IPS DF 4.7 (cell line): Measurements from ENCODE around the gene AMIGO2.

Source experiments
- DNase-seq: peaks from one replicate; pipeline ENCODE4 v3.0.0-alpha.2; 2013; ENCODE audit warnings: low spot score; ENCODE audit errors: extremely low read depth

The AMIGO2 gene

DNA sequence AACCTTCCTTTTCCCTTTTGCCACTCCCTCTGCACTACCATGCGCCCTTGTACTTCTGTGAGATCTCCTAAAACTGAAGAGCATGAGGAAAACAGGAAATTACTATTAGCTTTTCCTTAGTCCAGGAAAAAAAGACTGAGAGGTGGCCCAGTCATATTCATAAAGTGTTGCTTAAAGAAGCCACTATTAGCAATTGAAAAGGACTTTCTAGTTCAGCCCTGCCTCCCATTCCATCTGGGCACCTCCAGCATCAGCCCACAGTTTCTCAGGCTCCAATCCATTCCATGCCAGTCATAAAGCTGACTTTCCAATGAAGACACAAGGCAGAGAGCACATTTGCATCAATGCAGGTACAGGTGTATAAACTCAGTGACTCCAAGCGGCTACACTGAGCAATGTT, 19.9 kb upstream of the AMIGO2 start:
- no peak for DNase-seq

DNA sequence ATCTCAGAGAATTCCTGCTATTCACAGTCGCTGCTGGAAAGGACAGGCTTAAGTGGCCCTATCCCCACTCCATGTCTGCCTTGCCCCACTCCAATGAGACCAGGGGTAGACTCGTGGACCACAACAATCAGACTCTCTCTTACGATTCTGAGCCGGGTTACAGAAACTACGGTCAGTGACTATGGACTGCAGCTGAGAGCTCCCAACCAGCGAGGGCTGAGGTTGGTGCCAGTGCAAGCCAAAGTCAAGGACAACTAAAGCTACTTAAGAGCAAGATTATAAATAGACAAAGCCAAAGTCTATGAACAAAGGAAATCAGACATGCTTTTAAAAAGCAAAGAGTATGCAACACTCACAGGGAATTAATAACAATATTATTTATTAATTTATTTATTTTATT, 18.3 kb upstream of the AMIGO2 start:
- DNase-seq: no peak

GRCh38 chr12:47097276-47097896, 17.6 kb upstream of the AMIGO2 start:
- DNase-seq: no peak

- no peak for DNase-seq
These were observed 15.9 kb upstream of the AMIGO2 start for GRCh38 chr12:47095446-47096236.

- DNase-seq: no peak
These were observed 15.0 kb upstream of the AMIGO2 start for GRCh38 chr12:47094804-47095203.

DNA sequence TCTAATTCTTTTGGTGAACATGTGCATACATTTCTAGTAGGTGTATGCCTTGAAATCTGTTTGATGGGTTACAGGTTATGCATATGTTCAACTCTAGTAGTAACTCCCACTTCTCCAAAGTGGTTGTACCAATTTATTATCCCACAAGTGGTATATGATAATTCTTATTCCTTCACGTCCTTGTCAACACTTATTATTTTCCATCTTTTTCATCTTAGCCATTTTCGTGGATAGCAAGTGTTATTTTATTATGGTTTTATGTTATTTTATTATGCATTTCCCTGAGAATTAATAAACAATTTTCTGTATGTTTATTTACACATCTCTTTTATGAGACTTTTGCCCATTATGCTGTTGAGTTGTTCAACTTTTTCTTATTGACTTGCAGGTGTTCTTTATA, 11.2 kb upstream of the AMIGO2 start:
- no peak for DNase-seq

- no peak for DNase-seq
These were observed 8.5 kb upstream of the AMIGO2 start for GRCh38 chr12:47088021-47088944.

GRCh38 chr12:47087088-47087688, 7.4 kb upstream of the AMIGO2 start:
- no peak for DNase-seq

DNA sequence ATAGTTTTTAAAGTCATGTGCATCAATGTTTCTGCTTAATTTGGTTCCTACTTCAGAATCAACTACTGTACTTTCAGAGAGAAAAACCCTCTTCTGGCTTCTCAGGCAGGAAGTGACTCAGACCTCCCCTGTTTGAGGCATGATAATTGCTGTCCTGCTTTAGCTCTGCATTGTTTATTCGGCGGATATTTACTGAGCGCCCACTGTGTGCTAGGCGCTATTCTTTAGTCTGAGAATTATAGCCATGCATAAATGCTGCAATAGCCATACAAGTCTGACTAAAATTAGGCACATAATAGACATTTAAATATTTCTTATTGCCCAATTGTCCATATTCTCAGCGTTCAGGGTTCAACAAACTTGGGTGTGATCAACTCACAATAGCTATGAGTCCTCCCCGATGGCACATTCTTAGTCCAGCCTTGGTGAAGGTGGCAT, 6.1 kb upstream of the AMIGO2 start:
- no peak for DNase-seq

DNA sequence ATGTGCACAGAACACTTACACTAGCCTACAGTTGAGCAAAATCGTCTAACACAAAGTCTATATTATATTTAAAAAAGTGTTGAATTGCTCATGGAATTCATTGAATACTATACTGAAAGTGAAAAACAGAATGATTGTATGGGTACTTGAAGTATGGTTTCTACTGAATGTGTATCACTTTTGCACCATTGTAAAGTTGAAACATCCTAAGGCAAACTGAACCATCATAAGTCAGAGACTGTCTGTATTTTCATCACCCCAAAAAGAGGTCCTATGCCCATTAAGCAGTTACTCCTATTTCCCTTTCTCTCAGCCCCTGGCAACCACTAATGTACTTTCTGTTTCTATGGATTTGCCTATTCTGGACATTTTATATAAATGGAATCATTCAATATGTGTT, 4.4 kb upstream of the AMIGO2 start:
- DNase-seq: no peak

DNA sequence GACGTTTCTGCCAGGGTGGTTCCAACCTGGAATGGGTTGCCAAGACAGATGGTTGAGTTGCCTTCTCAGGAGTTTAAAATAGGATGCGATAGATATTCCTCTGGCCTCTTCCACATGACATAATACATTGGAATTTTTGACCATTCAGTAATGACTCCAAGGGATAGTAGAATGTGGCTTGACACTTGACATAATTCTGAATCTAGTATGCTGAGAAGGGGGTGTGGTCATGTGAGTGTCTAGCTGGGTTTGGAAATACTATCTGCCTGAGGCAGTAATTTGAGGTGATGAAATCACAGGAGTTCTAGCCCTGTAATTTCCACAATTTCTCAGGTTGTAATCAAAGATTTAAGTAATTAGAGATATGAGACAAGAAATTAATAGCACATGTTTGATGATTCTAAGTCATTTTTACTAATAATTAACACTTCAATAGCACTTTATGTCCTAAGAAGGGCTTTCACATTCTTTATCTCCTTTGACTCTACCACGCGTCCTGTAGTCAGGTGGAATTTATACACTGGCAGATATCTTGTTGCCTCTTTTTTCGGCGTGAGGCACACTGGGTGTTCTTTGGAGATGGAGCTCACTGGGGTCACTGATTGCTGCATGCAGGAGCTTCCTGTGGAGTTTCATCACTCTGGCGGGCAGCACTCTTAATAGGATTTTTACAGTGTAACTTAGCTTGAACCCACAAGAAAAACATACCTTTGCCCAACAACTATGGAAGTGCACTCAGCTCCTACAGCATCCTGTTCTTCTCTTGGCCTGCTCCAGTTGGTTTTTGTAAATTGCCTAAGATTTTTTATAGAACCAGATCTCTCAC, 3.2 kb upstream of the AMIGO2 start:
- DNase-seq: no peak

GRCh38 chr12:47082283-47082682, 2.5 kb upstream of the AMIGO2 start:
- no peak for DNase-seq

GRCh38 chr12:47080725-47081502, 1.2 kb upstream of the AMIGO2 start:
- DNase-seq: no peak

DNA sequence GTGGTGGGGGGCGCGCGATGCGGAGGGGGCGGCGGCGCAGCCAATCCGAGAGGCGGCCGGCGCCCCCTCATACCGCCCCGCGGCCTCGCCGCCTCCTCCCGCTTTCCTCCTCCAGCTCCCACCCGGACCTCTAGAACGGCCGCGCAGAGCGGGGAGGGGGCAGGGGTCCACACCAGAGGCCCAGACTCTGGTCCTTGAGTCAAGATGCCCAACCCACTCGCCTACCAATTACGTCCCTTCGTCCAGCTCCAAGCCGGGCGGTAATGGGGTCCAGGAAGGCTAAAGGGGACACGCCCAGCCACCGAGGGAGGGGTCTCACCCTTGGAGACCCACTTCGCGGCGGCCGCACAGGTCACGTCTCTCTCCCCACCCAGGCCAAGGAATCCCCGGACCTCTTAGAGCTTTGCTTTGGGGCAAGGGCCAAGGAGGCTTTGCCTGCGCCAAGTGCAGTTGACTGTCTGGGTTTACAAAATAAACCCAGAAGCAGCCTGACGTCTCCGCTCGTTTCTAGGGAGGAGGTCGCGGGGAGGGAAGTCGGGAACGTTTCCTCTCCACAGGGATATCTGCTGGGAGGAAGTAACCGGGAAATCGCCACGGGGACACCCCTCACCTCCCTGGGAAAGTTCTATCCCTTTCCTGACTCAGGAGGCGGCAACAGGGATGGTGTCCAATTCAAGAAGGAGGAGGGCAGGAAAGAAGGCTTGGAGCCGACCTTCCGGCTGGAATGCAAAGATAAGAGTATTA, 394 bp upstream of the AMIGO2 start:
- no peak for DNase-seq

GRCh38 chr12:47078733-47079467, 859 bp downstream of the AMIGO2 start:
- DNase-seq: no peak

GRCh38 chr12:47078086-47078395, 1.7 kb downstream of the AMIGO2 start:
- no peak for DNase-seq

DNA sequence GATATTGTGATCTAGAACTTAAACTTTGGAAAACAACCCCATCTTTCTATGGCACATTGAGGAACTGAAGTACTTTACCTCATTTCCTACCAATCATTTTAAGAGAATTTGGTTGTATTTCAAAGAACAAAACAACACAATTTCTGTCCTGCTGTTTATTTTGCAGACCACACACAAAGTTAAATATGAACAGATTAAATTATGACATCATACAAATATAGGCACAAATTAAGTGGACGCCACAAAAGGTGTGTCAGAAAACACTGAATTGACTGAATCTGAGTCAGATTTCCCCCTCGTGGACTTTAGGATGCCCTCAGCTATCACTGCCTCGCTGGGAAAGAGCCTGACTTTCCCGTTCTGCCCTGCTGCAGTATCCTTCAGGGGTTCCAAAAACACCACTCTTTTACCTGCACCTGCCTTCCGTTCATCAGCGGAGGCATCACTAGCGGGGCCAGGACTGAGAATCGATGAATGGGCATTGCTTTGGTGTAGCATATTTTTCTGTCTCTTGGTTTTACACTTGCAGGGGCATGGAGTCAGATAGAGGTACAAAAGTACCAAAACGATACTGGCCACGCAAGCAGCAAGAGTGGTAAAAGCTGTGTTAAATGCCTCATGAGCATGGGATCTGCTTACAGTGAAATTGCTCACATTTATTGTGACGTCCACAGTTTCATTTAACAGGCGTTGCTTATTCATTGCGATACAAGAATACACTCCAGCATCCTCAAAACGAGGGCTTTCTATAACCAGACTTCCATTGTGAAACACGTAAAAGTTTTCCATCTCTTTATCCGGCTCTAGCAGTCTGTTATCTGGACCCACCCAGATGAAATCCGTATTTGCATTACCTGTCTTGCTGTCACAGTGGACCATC, 2.3 kb downstream of the AMIGO2 start:
- DNase-seq: no peak
